Spleen (tissue), 11 donors: ENCODE data around the gene MRPL14. TPM values are rescaled to one million over a fixed set of nuclear protein-coding genes. Genes with fewer than 3 reads are reported as not detected.

ENCODE experiments used
- DNase-seq: peaks from one replicate; pipeline ENCODE4 v3.0.0-alpha.2; 2020
- H3K27ac ChIP-seq, 8 donors: fragments of 200-600 bp; sonication (generic) in 7 of 8; 1 replicate in 4 of 8; 2 replicates in 4 of 8; pipeline versions ENCODE4 v1.5.0 to v1.8.0; 2016 to 2021; ENCODE audit warnings: inconsistent platforms in 4 of 8, mild to moderate bottlenecking in 4 of 8, moderate library complexity in 1 of 8
- H3K27me3 ChIP-seq, 7 donors: fragments of 200-600 bp; sonication (generic) in 6 of 7; replicated peaks in 1 of 7; 1 replicate in 4 of 7; 2 replicates in 3 of 7; pipeline versions ENCODE4 v1.5.0 to v1.8.0; 2016 to 2021; ENCODE audit warnings: inconsistent platforms in 3 of 7, mild to moderate bottlenecking in 1 of 7
- H3K36me3 ChIP-seq, 6 donors: fragments of 200-600 bp; sonication (generic) in 5 of 6; 1 replicate in 4 of 6; 2 replicates in 2 of 6; pipeline versions ENCODE4 v1.5.0 to v1.8.0; 2016 to 2021; ENCODE audit warnings: inconsistent platforms in 2 of 6
- H3K4me1 ChIP-seq, 6 donors: fragments of 200-600 bp; sonication (generic) in 5 of 6; 1 replicate in 3 of 6; 2 replicates in 3 of 6; pipeline versions ENCODE4 v1.5.0 to v1.8.0; 2016 to 2021; ENCODE audit warnings: inconsistent platforms in 3 of 6
- H3K4me3 ChIP-seq, 8 donors: fragments of 200-600 bp; sonication (generic) in 7 of 8; 1 replicate in 4 of 8; 2 replicates in 4 of 8; pipeline versions ENCODE4 v1.5.0 to v1.8.0; 2016 to 2021; ENCODE audit warnings: inconsistent platforms in 4 of 8, mild to moderate bottlenecking in 4 of 8, moderate library complexity in 2 of 8
- H3K9me3 ChIP-seq, 8 donors: fragments of 200-600 bp; sonication (generic) in 7 of 8; 1 replicate in 4 of 8; 2 replicates in 4 of 8; pipeline versions ENCODE4 v1.5.0 to v1.8.0; 2016 to 2021; ENCODE audit warnings: inconsistent platforms in 4 of 8
- CTCF ChIP-seq, 11 experiments: fragments of 200-600 bp in 7 of 11; fragments of 450-650 bp in 4 of 11; sonication (generic) in 4 of 11; IDR thresholded peaks in 8 of 11; conservative IDR thresholded peaks in 3 of 11; 1 replicate in 7 of 11; 2 replicates in 4 of 11; pipeline versions ENCODE4 v1.4.0 to v1.8.0; 2016 to 2021; ENCODE audit warnings: antibody characterized with exemption in 11 of 11, inconsistent platforms in 4 of 11, mild to moderate bottlenecking in 1 of 11
- POLR2A ChIP-seq, 3 donors: fragments of 450-650 bp; IDR thresholded peaks; one replicate each; pipeline ENCODE4 v1.5.1; 2017; ENCODE audit warnings: antibody characterized with exemption in 3 of 3, mild to moderate bottlenecking in 1 of 3
- POLR2AphosphoS5 ChIP-seq, 3 donors: sonication (generic); formaldehyde crosslinking; IDR thresholded peaks; one replicate each; pipeline ENCODE4 v1.5.1; 2017; ENCODE audit warnings: antibody characterized with exemption in 3 of 3
- WGBS, 5 donors: extraction: QIAGEN DNeasy Blood & Tissue Kit in 3 of 5; methylation state at CpG; one replicate each; pipeline versions ENCODE4 v1.1.5 to v1.1.7; 2013 to 2018; 5-methylcytosine and 5-hydroxymethylcytosine counted together
- intact Hi-C: fragments of 100-400 bp; cut with DNase I; formaldehyde crosslinking; loops from one replicate; pipeline ENCODE4 v1.15.0; 2023; ENCODE audit warnings: low total_unique reads
- polyA plus RNA-seq, 3 donors: library from polyadenylated mRNA; stranded (reverse); fragments of 200-250 nt; gene quantifications; one replicate each; pipeline ENCODE4 v1.2.1, GENCODE V29; 2013
- total RNA-seq, 7 donors: library from RNA; depleted of rRNA in 3 of 7; stranded (reverse); fragments of >200 nt in 3 of 7; fragmentation: NEBNext Ultra II Directional in 4 of 7; extraction: Animal tissue kit (Norgen Biotek cat#: 25700) in 4 of 7; gene quantifications; one replicate each; pipeline versions ENCODE4 v1.1.0 to v1.2.1, GENCODE V29; 2016 to 2021
- donor health status: healthy with polysubstance abuse.
- donor health status: DM: no; HTN: no; CAD: no; lungs with moderate emphysema.
- donor health status: DM: no; HTN: no; CAD: no.
- donor health status: Bipolar disorder and iron deficiency.
- donor health status: healthy.
- donor health status: DM: no; HTN: no; CAD: no.
- donor health status: DM: yes; HTN: yes; CAD: no.

Gene MRPL14
- total and polyA plus RNA-seq, 10 donors, result 20.2 to 55.3 (median 27.3) TPM

GRCh38 chr6:44133981-44134711, 6.9 kb upstream of the MRPL14 start:
- H3K27me3 ChIP-seq, result no peaks in the 10 kb centered on the region
- no peaks in the 10 kb centered on the region for H3K9me3 ChIP-seq
- WGBS, 5 donors, result 89 to 95% (median 92%) methylated on average over 12 of the region's 12 CpGs
- TF ChIP-seq POLR2A (IDR thresholded peaks at IDR 0.05) (no peak), CTCF (IDR thresholded peaks at IDR 0.05 in 8 of 11, conservative IDR thresholded peaks at IDR 0.05 in 3 of 11) (no peak), POLR2AphosphoS5 (IDR thresholded peaks at IDR 0.05) (no peak)
- intact Hi-C loops, result no loop called here
- no peak overlapping the region for H3K4me3 ChIP-seq
- DNase-seq, result no peak
- H3K27ac ChIP-seq, result no peak overlapping the region
- H3K4me1 ChIP-seq, result peaks cover 0 to 24% (median 3%) of the 10 kb centered on the region in 6 donors
- peaks cover 0 to 50% (median 8%) of the 10 kb centered on the region in 6 donors for H3K36me3 ChIP-seq

- intact Hi-C loops, result no loop called here
Measured at GRCh38 chr6:44133003-44133931, 6.0 kb upstream of the MRPL14 start.

GRCh38 chr6:44132476-44132875, 5.2 kb upstream of the MRPL14 start:
- DNase-seq, result peak; percentile 30
- TF ChIP-seq POLR2A (IDR thresholded peaks at IDR 0.05), result no peak
- no peak for TF ChIP-seq CTCF (IDR thresholded peaks at IDR 0.05 in 8 of 11, conservative IDR thresholded peaks at IDR 0.05 in 3 of 11)
- no peak for TF ChIP-seq POLR2AphosphoS5 (IDR thresholded peaks at IDR 0.05)
- WGBS, 5 donors, result 89 to 97% (median 93%) methylated on average over 4 of the region's 4 CpGs
- H3K4me3 ChIP-seq, result no peak overlapping the region
- H3K4me1 ChIP-seq, result peaks cover 5 to 38% (median 14%) of the 10 kb centered on the region in 6 donors
- no peak overlapping the region for H3K27ac ChIP-seq
- H3K27me3 ChIP-seq, result no peaks in the 10 kb centered on the region
- intact Hi-C loops, result no loop called here
- H3K36me3 ChIP-seq, result peaks cover 0 to 33% (median 8%) of the 10 kb centered on the region in 6 donors
- no peaks in the 10 kb centered on the region for H3K9me3 ChIP-seq

More at GRCh38 chr6:44133003-44133931, 6.0 kb upstream of the MRPL14 start:
- H3K36me3 ChIP-seq, result peaks cover 0 to 41% (median 8%) of the 10 kb centered on the region in 6 donors
- H3K4me1 ChIP-seq, result peaks cover 5 to 32% (median 9%) of the 10 kb centered on the region in 6 donors
- H3K27ac ChIP-seq, result no peak overlapping the region
- H3K27me3 ChIP-seq, result no peaks in the 10 kb centered on the region
- no peak for TF ChIP-seq POLR2AphosphoS5 (IDR thresholded peaks at IDR 0.05)
- no peak for TF ChIP-seq CTCF (IDR thresholded peaks at IDR 0.05 in 8 of 11, conservative IDR thresholded peaks at IDR 0.05 in 3 of 11)
- TF ChIP-seq POLR2A (IDR thresholded peaks at IDR 0.05), result no peak
- H3K9me3 ChIP-seq, result no peaks in the 10 kb centered on the region
- no peak for DNase-seq
- H3K4me3 ChIP-seq, result no peak overlapping the region
- WGBS, 5 donors, result 51 to 56% (median 55%) methylated on average over 9 of the region's 9 CpGs
